HEK293T (cell line): ENCODE data around the gene SLC2A5.
A peak's percentile ranks its signal among the peaks of the same experiment; 100 is the strongest.
"Not testable (repeated sequence)": the region's sequence is repeated elsewhere in the genome, so short reads cannot be mapped to it uniquely, and the experiment has no call there.

Source experiments
- CTCF ChIA-PET: fragments of 350-600 bp; formaldehyde crosslinking; extraction: SDS; loops from one replicate; lab custom pipeline; 2021; ENCODE audit warnings: antibody characterized with exemption, inconsistent platforms; lab: Yijun Ruan, JAX
- POLR2A ChIA-PET: fragments of 350-600 bp; formaldehyde crosslinking; extraction: SDS; loops from one replicate; lab custom pipeline; 2020; ENCODE audit warnings: antibody characterized with exemption, inconsistent platforms; lab: Yijun Ruan, JAX
- DNase-seq: peaks from one replicate; pipeline ENCODE4 v3.0.0; 2012; ENCODE audit warnings: mixed read lengths; ENCODE audit errors: extremely low spot score
- ARNT ChIP-seq: fragments of 450-650 bp; IDR thresholded peaks from 2 replicates; pipeline ENCODE4 v1.6.1; 2017; ENCODE audit warnings: mild to moderate bottlenecking
- BHLHE40 ChIP-seq: fragments of 450-650 bp; IDR thresholded peaks from 2 replicates; pipeline ENCODE4 v1.6.1; 2016; ENCODE audit warnings: mild to moderate bottlenecking, moderate library complexity, borderline replicate concordance
- CTBP1 ChIP-seq: fragments of 450-650 bp; IDR thresholded peaks from 2 replicates; pipeline ENCODE4 v1.6.1; 2016; ENCODE audit warnings: borderline replicate concordance
- ELF4 ChIP-seq: fragments of 450-650 bp; IDR thresholded peaks from 2 replicates; pipeline ENCODE4 v1.6.1; 2017; ENCODE audit warnings: antibody characterized with exemption
- FOXA1 ChIP-seq: fragments of 450-650 bp; IDR thresholded peaks from 2 replicates; pipeline ENCODE4 v1.6.1; 2016; ENCODE audit warnings: mild to moderate bottlenecking
- FOXK2 ChIP-seq: fragments of 450-650 bp; IDR thresholded peaks from 2 replicates; pipeline ENCODE4 v1.6.1; 2016; ENCODE audit warnings: mild to moderate bottlenecking
- FOXM1 ChIP-seq: fragments of 450-650 bp; IDR thresholded peaks from 2 replicates; pipeline ENCODE4 v1.6.1; 2017; ENCODE audit warnings: mild to moderate bottlenecking, borderline replicate concordance
- HDGF ChIP-seq: fragments of 450-650 bp; IDR thresholded peaks from 2 replicates; pipeline ENCODE4 v1.6.1; 2017; ENCODE audit warnings: antibody characterized with exemption, borderline replicate concordance
- L3MBTL2 ChIP-seq: fragments of 450-650 bp; conservative IDR thresholded peaks from 2 replicates; pipeline ENCODE4 v1.6.1; 2016; ENCODE audit warnings: mild to moderate bottlenecking
- LEF1 ChIP-seq: fragments of 450-650 bp; IDR thresholded peaks from 2 replicates; pipeline ENCODE4 v1.6.1; 2017; ENCODE audit warnings: mild to moderate bottlenecking, borderline replicate concordance
- NFRKB ChIP-seq: fragments of 450-650 bp; IDR thresholded peaks from 2 replicates; pipeline ENCODE4 v1.6.1; 2016; ENCODE audit warnings: mild to moderate bottlenecking, moderate library complexity
- SP1 ChIP-seq: fragments of 450-650 bp; IDR thresholded peaks from 2 replicates; pipeline ENCODE4 v1.6.1; 2017
- SUZ12 ChIP-seq: fragments of 450-650 bp; IDR thresholded peaks from 2 replicates; pipeline ENCODE4 v1.6.1; 2016; ENCODE audit warnings: mild to moderate bottlenecking
- TARDBP ChIP-seq: fragments of 450-650 bp; IDR thresholded peaks from 2 replicates; pipeline ENCODE4 v1.6.1; 2016
- ZNF384 ChIP-seq: fragments of 450-650 bp; IDR thresholded peaks from 2 replicates; pipeline ENCODE4 v1.6.1; 2016
- TF ChIP-seq, protein P1 (sequence below): fragments of 450-650 bp; IDR thresholded peaks from 2 replicates; pipeline ENCODE4 v1.6.1; 2016

Gene SLC2A5

DNA sequence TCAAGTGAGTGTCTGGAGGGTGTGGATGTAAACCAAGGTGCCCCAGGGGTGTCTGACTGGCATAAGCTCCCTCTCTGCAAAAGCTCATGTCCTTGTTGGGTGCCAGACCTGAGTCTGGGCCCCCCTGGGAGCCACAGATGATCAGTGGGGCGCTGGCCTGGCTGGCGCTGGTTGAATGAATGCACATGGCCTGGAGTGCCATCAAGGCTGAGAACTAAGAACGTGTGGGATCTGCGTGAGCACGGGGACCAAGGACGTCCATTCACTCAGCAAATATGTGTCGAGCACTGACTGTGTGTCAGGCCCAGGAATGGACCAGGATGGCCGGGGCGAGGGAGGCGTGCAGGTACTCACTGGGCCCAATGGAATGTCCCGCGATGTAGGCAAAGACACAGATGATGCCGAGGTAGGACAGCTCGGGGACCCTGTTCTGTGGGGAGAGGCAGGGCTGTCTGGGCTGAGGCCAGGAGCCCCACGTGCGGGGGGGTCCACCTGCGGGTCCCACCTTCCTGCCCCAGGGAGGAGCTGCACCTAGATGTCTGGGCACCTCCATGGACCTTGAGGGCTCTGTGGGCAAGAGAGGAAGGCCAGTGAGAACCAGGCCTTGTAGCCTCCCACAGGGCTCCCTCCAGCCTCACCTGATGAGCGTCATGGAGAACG, 62.3 kb downstream of the SLC2A5 start:
- no peak for DNase-seq
- POLR2A ChIA-PET = interaction anchor here (1.1 kb wide), 1 partner anchor 129 kb away, joined by 3 read pairs; the partner anchor contains the start of gene ENO1
- TF ChIP-seq LEF1 = no peak
- TF ChIP-seq L3MBTL2 = no peak
- no peak for TF ChIP-seq TARDBP
- TF ChIP-seq, protein P1, sequence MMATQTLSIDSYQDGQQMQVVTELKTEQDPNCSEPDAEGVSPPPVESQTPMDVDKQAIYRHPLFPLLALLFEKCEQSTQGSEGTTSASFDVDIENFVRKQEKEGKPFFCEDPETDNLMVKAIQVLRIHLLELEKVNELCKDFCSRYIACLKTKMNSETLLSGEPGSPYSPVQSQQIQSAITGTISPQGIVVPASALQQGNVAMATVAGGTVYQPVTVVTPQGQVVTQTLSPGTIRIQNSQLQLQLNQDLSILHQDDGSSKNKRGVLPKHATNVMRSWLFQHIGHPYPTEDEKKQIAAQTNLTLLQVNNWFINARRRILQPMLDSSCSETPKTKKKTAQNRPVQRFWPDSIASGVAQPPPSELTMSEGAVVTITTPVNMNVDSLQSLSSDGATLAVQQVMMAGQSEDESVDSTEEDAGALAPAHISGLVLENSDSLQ = no peak
- no peak for TF ChIP-seq FOXK2
- no peak for TF ChIP-seq ELF4
- TF ChIP-seq FOXM1 = no peak
- CTCF ChIA-PET = no interaction called here

DNA sequence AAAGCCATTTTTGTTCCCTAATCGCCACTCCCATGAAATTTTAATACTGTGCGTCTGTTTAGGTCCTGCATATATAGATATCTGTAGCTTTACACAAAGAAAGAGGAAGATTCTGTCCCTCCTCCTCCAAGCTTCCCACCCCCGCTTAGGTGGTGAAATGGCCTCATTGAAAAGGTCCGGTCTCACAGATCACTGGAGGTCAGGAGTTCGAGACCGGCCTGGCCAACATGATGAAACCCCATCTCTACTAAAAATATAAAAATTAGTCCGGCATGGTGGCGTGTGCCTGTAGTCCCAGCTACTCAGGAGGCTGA, 64.1 kb downstream of the SLC2A5 start:
- ChIA-PET CTCF (interaction anchor here (0.7 to 2.0 kb wide), 28 partner anchors 9 to 156 kb away, joined by 3 to 16 read pairs (median 4); no protein-coding TSS in a partner anchor), POLR2A (interaction anchor here (0.7 to 2.0 kb wide), 6 partner anchors 10 to 143 kb away, joined by 3 to 9 read pairs (median 4); partner anchors contain the start of gene ENO1)
- no peak for DNase-seq
- TF ChIP-seq FOXK2 = no peak
- no peak for TF ChIP-seq ARNT
- TF ChIP-seq LEF1 = no peak
- no peak for TF ChIP-seq HDGF

DNA sequence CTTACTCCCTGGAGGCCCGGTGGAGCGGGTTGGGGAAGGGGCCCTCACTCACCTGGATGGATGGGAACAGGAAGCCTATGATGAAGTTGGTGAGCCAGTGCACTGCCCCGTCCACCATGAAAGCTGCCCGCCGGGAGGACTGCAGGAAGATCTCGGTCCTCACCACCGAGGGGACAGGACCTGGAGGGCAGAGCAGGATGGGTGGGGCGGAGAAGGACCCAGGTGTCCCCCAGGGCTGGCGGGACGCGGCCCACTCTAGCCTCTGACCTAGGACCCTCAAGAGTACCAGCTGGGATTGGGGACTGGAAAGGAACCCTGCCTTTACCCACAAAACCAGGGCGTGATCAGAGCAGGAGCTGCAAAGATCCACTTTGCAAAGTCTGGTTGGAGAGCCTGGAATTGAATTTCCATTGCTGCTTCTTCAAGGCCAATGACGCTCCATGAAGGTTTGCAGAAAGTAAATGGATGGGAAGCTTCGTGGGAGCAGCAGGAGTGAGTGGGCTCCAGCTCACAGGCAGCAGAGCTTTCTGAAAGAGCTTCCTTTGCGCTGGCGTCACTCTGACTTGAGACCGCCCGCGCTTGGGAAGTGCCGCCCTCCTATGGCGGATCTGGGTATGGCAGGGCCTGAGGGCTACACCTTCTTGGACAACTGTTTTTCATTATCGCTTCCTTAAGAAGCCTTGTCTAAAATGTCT, 64.6 kb downstream of the SLC2A5 start:
- DNase-seq = peak; percentile 89
- TF ChIP-seq LEF1 (no peak), CTBP1 (no peak), FOXM1 (no peak), FOXA1 (no peak), BHLHE40 (no peak), ZNF384 (no peak), SUZ12 (no peak), FOXK2 (no peak), HDGF (no peak), ELF4 (no peak), TARDBP (no peak)
- TF ChIP-seq, protein P1 = no peak
- ChIA-PET POLR2A (interaction anchor here (0.7 to 2.0 kb wide), 6 partner anchors 9 to 143 kb away, joined by 3 to 9 read pairs (median 4); partner anchors contain the start of gene ENO1), CTCF (interaction anchor here (0.5 to 2.0 kb wide), 37 partner anchors 8 to 192 kb away, joined by 3 to 16 read pairs (median 4); no protein-coding TSS in a partner anchor)

DNA sequence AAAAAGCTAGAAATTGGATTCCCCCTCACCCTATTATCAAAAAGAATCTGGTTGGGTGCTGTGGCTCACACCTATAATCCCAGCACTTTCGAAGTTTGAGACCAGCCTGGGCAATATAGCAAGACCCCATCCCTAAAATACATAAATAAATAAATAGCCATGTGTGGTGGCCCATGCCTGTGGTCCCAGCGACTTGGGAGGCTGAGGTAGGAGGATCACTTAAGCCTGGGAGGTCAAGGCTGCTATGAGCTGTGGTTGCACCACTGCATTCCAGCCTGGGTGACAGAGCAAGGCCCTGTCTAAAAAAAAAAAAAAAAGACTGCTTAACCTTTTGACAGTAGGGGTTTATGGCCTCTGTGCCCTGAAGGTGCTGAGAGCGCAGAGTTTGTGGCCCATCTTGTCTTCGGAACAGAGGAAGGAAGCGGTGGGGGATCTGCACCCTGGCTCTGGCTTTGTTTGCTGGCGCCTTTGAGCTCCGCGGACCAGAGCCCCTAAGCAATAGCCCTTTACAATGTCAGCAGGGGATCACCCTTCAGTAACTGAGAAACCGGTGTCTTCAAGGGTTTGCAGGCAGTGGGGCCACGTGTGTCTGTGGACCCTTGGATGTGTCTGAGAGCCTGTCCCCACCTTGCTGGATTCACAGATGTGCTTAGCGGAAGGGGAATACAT, 65.3 kb downstream of the SLC2A5 start:
- DNase-seq = no peak
- CTCF ChIA-PET = interaction anchor here (0.6 to 2.0 kb wide), 17 partner anchors 8 to 251 kb away, joined by 3 to 16 read pairs (median 5); no protein-coding TSS in a partner anchor
- TF ChIP-seq BHLHE40 (no peak), FOXK2 (no peak), CTBP1 (no peak), ELF4 (no peak), ARNT (no peak), SP1 (no peak), FOXA1 (no peak), LEF1 (no peak), SUZ12 (no peak), NFRKB (no peak), L3MBTL2 (no peak), TARDBP (no peak), HDGF (no peak), FOXM1 (no peak)
- TF ChIP-seq, protein P1 = no peak
- POLR2A ChIA-PET = interaction anchor here (1.2 to 2.0 kb wide), 2 partner anchors 124 to 126 kb away, joined by 6 to 9 read pairs; partner anchors contain the start of gene ENO1

DNA sequence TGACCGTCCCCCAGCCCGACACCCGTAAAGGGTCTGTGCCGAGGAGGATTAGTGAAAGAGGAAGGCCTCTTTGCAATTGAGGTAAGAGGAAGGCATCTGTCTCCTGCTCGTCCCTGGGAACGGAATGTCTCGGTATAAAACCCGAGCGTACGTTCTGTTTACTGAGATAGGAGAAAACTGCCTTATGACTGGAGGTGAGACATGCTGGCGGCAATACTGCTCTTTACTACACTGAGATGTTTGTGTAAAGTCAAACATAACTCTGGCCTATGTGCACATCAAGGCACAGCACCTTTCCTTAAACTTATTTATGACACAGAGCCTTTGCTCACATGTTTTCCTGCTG, 67.2 kb downstream of the SLC2A5 start:
- DNase-seq, POLR2A ChIA-PET, CTCF ChIA-PET: not testable (repeated sequence)

DNA sequence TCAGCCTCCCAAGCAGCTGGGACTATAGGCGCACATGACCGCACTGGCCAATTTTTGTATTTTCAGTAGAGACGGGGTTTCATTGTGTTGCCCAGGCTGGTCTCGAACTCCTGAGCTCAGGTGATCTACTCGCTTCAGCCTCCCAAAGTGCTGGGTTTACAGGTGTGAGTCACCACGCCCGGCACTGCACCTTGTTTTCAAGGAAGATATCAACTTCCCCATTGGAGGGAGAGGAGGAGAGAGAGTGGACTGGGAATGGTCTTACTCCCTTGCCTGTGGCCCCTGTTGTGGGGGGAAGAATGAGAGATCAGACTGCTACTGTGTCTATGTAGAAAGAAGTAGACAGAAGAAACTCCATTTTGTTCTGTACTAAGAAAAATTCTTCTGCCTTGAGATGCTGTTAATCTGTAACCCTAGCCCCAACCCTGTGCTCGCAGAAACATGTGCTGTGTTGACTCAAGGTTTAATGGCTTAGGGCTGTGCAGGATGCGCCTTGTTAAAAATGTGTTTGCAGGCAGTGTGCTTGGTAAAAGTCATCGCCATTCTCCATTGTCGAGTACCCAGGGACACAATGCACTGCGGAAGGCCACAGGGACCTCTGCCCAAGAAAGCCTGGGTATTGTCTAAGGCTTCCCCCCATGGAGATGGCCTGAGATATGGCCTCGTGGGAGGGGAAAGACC, 67.8 kb downstream of the SLC2A5 start:
- CTCF ChIA-PET = interaction anchor here (0.5 kb wide), 1 partner anchor 20 kb away, joined by 3 read pairs; no protein-coding TSS in a partner anchor
- DNase-seq, POLR2A ChIA-PET: not testable (repeated sequence)

DNA sequence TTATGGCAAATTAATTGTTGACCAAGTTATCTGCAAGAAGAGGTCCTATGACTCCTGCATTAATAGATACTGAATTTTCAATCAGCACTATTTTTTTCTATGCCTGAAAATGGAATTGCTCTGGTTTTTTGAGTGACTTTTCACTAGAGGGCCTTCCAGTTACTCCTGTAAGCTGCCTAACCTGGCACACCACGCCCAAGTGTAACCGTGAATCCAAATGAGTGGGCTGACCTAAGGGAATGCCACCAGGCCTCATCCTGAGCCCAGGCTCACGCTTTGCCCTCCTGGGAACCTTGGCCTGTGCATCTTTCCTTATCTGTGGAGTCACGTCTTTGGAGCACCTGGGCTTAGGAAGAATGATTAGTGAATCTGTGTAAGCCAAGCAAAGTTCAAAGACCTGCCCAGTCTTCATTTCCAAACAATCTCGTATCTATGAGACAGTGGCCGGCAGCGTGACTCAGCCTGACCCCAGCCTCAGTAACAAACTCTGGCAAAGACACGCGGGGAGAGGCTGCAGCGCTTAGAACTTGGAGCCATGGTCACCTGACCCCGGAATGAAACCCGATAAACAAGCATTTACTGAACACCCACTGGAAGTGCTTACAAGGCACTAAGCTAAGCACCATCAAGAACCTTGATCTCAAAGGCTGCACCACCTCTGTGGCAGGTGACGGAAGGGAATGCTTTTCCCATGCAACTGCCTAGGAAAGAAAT, 75.3 kb downstream of the SLC2A5 start:
- DNase-seq, POLR2A ChIA-PET: not testable (repeated sequence)
- CTCF ChIA-PET = interaction anchor here (0.6 to 0.7 kb wide), 2 partner anchors 96 to 202 kb away, joined by 3 to 4 read pairs; no protein-coding TSS in a partner anchor
